Testis (tissue), 3 donors: ENCODE measurements around the gene PAPPA. TPM values are rescaled to one million over a fixed set of nuclear protein-coding genes. Genes with fewer than 3 reads are reported as not detected.

Source experiments
- DNase-seq: peaks from one replicate; pipeline ENCODE4 v3.0.0-alpha.2; 2019
- H3K27ac ChIP-seq, 2 donors: fragments of 200-600 bp; sonication (generic); one replicate each; pipeline ENCODE4 v1.5.1; 2019
- H3K27me3 ChIP-seq: fragments of 200-600 bp; sonication (generic); one replicate; pipeline ENCODE4 v1.5.1; 2019
- H3K36me3 ChIP-seq: fragments of 200-600 bp; sonication (generic); one replicate; pipeline ENCODE4 v1.5.1; 2017; ENCODE audit warnings: low read depth; ENCODE audit errors: missing control alignments
- H3K4me1 ChIP-seq: fragments of 200-600 bp; sonication (generic); one replicate; pipeline ENCODE4 v1.5.1; 2019
- H3K4me3 ChIP-seq, 2 donors: fragments of 200-600 bp; sonication (generic); one replicate each; pipeline ENCODE4 v1.5.1; 2017 to 2019
- H3K9me3 ChIP-seq: fragments of 200-600 bp; sonication (generic); one replicate; pipeline ENCODE4 v1.5.1; 2017
- CTCF ChIP-seq, 3 experiments: fragments of 450-650 bp in 2 of 3; fragments of 200-600 bp in 1 of 3; sonication (generic) in 1 of 3; IDR thresholded peaks; one replicate each; pipeline ENCODE4 v1.5.1; 2016 to 2019; ENCODE audit warnings: antibody characterized with exemption in 3 of 3, mild to moderate bottlenecking in 2 of 3, moderate library complexity in 1 of 3
- POLR2A ChIP-seq: fragments of 450-650 bp; IDR thresholded peaks from one replicate; pipeline ENCODE4 v1.6.1; 2017; ENCODE audit warnings: antibody characterized with exemption, mild to moderate bottlenecking, moderate library complexity
- WGBS, 2 donors: methylation state at CpG; one replicate each; pipeline ENCODE4 v1.1.5; 2018; 5-methylcytosine and 5-hydroxymethylcytosine counted together
- intact Hi-C: fragments of 100-400 bp; cut with DNase I; formaldehyde crosslinking; loops from one replicate; pipeline ENCODE4 v1.15.1; 2023; ENCODE audit warnings: low total_unique reads
- polyA plus RNA-seq: library from polyadenylated mRNA; stranded (reverse); fragments of 350-450 nt; fragmentation: Illumina TruSeq; extraction: RNeasy Lipid Tissue Mini Kit (QIAGEN cat#74804); gene quantifications from one replicate; pipeline ENCODE4 v1.2.3, GENCODE V29; 2014; ENCODE audit warnings: low read depth, low replicate concordance; ENCODE audit not compliant: insufficient read depth
- total RNA-seq, 2 donors: library from RNA; depleted of rRNA; stranded (reverse); fragments of >200 nt; gene quantifications; one replicate each; pipeline ENCODE4 v1.2.3, GENCODE V29; 2016

PAPPA gene
- total and polyA plus RNA-seq, 3 donors from 2014 or later: 1.9 to 5.1 (median 4.1) TPM

- peaks cover 5% of the 10 kb centered on the region for H3K4me1 ChIP-seq
- H3K4me3 ChIP-seq: no peak overlapping the region
- intact Hi-C loops: no loop called here
- H3K27me3 ChIP-seq: no peaks in the 10 kb centered on the region
- H3K9me3 ChIP-seq: no peaks in the 10 kb centered on the region
- no peak for TF ChIP-seq CTCF (IDR thresholded peaks at IDR 0.05)
- TF ChIP-seq POLR2A: no peak
- no peaks in the 10 kb centered on the region for H3K36me3 ChIP-seq
- no peak overlapping the region for H3K27ac ChIP-seq
- DNase-seq: no peak
Measured at GRCh38 chr9:116276196-116276493, 122.6 kb downstream of the PAPPA start.

GRCh38 chr9:116276651-116277121 is 123.1 kb downstream of the PAPPA start:
- Histone ChIP-seq H3K9me3 (no peaks in the 10 kb centered on the region), H3K36me3 (no peaks in the 10 kb centered on the region), H3K27ac (no peak overlapping the region), H3K4me3 (no peak overlapping the region), H3K27me3 (no peaks in the 10 kb centered on the region), H3K4me1 (peaks cover 5% of the 10 kb centered on the region)
- 62 to 70% methylated on average over 7 to 10 of the region's 10 CpGs for WGBS, 2 donors
- intact Hi-C loops: no loop called here
- no peak for TF ChIP-seq POLR2A
- no peak for TF ChIP-seq CTCF (IDR thresholded peaks at IDR 0.05)
- no peak for DNase-seq

GRCh38 chr9:116278326-116278725 is 124.7 kb downstream of the PAPPA start:
- no peaks in the 10 kb centered on the region for H3K27me3 ChIP-seq
- H3K4me3 ChIP-seq: no peak overlapping the region
- peaks cover 5% of the 10 kb centered on the region for H3K4me1 ChIP-seq
- no peaks in the 10 kb centered on the region for H3K9me3 ChIP-seq
- no peak for TF ChIP-seq POLR2A
- no peak for TF ChIP-seq CTCF (IDR thresholded peaks at IDR 0.05)
- intact Hi-C loops: no loop called here
- no peaks in the 10 kb centered on the region for H3K36me3 ChIP-seq
- H3K27ac ChIP-seq: no peak overlapping the region
- no peak for DNase-seq
- 55 to 79% methylated on average over 1 of the region's 1 CpG for WGBS, 2 donors

GRCh38 chr9:116279230-116279629 is 125.6 kb downstream of the PAPPA start:
- Histone ChIP-seq H3K27me3 (no peaks in the 10 kb centered on the region), H3K27ac (no peak overlapping the region), H3K4me1 (peaks cover 2% of the 10 kb centered on the region), H3K9me3 (no peaks in the 10 kb centered on the region), H3K36me3 (no peaks in the 10 kb centered on the region), H3K4me3 (no peak overlapping the region)
- intact Hi-C loops: no loop called here
- DNase-seq: no peak
- whole genome bisulfite sequencing, 2 donors: 72 to 82% methylated on average over 11 of the region's 11 CpGs
- no peak for TF ChIP-seq CTCF (IDR thresholded peaks at IDR 0.05)
- no peak for TF ChIP-seq POLR2A

- no peaks in the 10 kb centered on the region for H3K9me3 ChIP-seq
- H3K4me1 ChIP-seq: no peaks in the 10 kb centered on the region
- intact Hi-C loops: no loop called here
- no peaks in the 10 kb centered on the region for H3K27me3 ChIP-seq
- H3K4me3 ChIP-seq: no peak overlapping the region
- H3K36me3 ChIP-seq: no peaks in the 10 kb centered on the region
- H3K27ac ChIP-seq: no peak overlapping the region
- DNase-seq: no peak
- TF ChIP-seq CTCF (IDR thresholded peaks at IDR 0.05) (no peak), POLR2A (no peak)
- 84 to 93% methylated on average over 1 of the region's 1 CpG for WGBS, 2 donors
Measured at GRCh38 chr9:116280529-116280928, 126.9 kb downstream of the PAPPA start.
